ENCODE results near the gene C22orf23. TPM values are rescaled to one million over a fixed set of nuclear protein-coding genes. Genes with fewer than 3 reads are reported as not detected.

C22orf23 gene
- total RNA-seq, 1 experiment from 2014 or later: 0.36 TPM

DNA sequence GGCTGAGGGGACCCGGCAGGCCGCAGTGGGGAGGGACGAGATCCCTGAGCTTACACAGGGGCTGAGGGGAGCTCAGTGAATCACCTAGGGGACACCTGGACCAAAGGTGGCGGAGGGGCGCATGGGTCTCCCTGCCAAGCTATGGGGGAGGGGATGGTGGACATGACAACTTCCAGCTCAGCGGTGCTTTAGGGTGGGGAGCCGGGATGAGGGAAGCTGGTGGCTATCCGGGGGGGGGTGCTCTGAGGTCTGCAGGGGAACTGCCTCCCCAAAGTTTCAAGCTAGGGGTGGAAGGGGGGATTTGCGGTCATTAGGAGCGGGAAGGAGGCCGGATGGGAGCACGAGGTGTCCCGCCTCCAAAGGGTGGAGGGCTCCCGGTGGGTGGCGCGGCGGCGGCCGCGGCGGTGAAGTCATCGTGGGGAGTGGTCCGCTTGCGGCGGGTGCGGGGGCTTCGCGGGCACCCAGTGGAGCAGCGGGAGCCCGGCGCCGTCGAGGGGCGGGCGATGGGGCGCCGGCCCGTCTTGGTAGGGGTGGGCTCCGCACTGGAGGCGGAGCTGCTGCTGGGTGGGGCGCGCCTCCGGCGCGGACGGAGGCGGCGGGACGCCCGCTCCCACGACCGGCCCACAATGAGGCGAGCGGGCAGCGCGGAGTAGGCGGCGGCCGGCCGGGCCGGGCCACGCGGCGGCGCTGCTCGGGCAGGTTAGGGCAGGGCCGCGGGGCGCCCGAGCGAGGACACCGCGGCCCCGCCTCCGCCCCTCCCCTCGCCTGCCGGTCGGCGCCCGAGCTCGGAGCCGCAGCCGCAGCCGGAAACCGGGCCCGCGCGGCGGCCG, 47.7 kb downstream of the C22orf23 start, which contains the start of gene MICALL1:
Gene MICALL1 (plus strand): TSS at position 764 of the 830 bp plus-strand sequence. CDS start 126 bp downstream, outside the sequence.
- Histone ChIP-seq H3K27me3 (no peaks in the 10 kb centered on the region), H3K9me3 (no peaks in the 10 kb centered on the region), H3K36me3 (peaks cover 14% of the 10 kb centered on the region), H3K4me3 (peak within 1 kb of the TSS; percentile 71)
- DNase-seq: peak; percentile 89

- peak; percentile 98 for DNase-seq
- Histone ChIP-seq H3K27me3 (no peaks in the 10 kb centered on the region), H3K4me3 (peak overlapping the region; percentile 45), H3K36me3 (peaks cover 14% of the 10 kb centered on the region), H3K9me3 (no peaks in the 10 kb centered on the region)
Measured at GRCh38 chr22:37904572-37905533, 48.5 kb downstream of the C22orf23 start.

DNA sequence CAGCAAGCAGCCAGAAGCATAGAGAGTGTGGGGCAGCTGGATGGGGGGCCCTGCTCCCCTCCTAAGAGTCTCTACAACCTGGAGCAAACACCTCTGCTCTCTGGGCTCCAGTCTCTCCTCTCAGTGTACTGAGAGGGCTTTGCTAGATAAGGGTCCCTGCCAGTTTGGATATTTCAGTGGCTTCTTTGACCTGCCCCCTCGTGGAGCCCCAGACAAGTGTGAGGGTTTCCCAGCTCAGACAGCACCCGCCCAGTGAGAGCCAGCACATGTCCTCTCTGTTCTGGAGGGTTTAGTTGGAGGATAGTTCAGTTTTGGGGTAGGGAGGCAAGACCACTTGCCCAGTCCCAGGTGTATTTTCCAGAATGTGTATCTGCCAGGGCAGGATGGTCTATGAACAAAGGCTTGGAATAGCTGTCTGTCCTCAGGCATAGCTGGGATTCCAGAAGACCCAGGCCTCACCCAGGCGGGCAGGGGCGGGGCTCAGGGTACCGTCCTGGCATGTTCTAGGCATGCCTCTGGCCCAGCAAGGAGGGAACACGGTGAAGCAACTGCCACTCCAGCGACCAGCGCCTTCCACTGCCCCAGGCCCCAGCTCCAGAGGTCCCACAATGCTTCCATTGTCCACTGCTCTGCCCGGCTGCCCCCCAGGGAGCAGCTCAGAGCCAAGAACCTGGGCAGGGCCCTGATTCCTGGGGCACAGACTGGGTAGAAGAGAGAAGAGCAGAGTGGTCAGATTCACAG, 54.8 kb downstream of the C22orf23 start:
- H3K4me3 ChIP-seq: no peak overlapping the region
- DNase-seq: no peak
- no peaks in the 10 kb centered on the region for H3K9me3 ChIP-seq
- peaks cover 3% of the 10 kb centered on the region; the same call in 1 of the 2 replicates for H3K36me3 ChIP-seq
- H3K27me3 ChIP-seq: no peaks in the 10 kb centered on the region

DNA sequence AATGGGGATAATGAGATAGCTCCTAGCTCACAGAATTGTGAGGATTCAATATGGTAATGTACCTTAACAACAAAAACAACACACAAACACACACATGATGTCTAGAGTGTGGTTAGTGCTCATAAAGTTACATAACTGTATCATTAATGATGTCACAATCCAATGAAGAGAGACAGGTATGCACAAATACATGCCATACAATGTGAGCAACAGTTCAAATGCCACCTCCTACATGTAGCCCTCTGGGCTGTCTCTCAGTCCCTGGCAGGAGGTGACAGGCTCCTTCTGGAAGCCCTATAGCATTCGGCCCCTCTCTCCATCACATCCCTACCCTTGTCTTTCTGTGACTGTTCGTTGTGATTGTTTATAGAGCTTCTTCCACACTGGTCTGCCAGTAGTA, 55.6 kb downstream of the C22orf23 start:
- H3K27me3 ChIP-seq: no peaks in the 10 kb centered on the region
- H3K4me3 ChIP-seq: no peak overlapping the region
- no peak for DNase-seq
- H3K9me3 ChIP-seq: no peaks in the 10 kb centered on the region
- peaks cover 3% of the 10 kb centered on the region; the same call in 1 of the 2 replicates for H3K36me3 ChIP-seq

DNA sequence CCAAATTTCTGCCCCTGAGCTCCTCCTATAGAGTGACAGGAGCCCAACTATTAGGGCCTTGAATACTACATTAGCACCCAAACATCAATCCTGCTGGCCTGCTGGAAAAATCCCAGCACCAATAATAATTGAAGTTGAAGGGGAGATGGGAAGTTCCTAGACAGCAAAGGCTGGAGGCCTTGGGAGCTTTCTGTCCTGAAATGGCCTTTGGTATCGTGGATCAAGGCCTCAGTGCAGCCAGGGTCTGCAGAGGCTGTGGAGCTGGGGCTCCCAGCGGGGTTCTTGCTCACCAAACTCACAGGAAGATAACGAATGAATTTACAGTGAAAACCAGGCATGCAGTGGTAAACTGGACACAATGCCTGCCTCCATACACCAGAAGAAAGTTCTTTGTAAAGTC, 56.5 kb downstream of the C22orf23 start:
- Histone ChIP-seq H3K27me3 (no peaks in the 10 kb centered on the region), H3K36me3 (peaks cover 3% of the 10 kb centered on the region; the same call in 1 of the 2 replicates), H3K9me3 (no peaks in the 10 kb centered on the region), H3K4me3 (no peak overlapping the region)
- DNase-seq: no peak

DNA sequence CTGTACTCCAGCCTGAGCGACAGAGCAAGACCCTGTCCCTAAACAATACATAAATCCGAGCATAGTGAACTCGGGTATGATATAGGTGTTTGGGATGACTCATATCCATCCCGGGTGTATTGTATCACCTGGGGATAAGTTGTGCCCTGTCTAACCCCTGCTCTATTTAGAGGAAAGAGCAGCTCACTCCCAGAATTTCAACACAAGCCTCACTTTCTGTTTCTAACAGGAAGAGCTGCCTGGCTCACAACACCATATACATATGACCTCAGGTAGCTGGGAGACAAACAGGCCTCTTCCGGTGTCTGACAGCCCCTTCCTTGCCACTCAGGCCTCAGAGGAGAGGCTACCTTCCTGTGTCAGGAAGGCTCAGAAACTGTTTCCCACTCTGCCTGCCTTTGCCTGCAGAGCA, 57.2 kb downstream of the C22orf23 start:
- no peak for DNase-seq
- H3K9me3 ChIP-seq: no peaks in the 10 kb centered on the region
- peaks cover 3% of the 10 kb centered on the region; the same call in 1 of the 2 replicates for H3K36me3 ChIP-seq
- no peak overlapping the region for H3K4me3 ChIP-seq
- H3K27me3 ChIP-seq: no peaks in the 10 kb centered on the region

GRCh38 chr22:37894939-37895670, 58.3 kb downstream of the C22orf23 start:
- H3K36me3 ChIP-seq: peaks cover 8% of the 10 kb centered on the region
- no peaks in the 10 kb centered on the region for H3K27me3 ChIP-seq
- no peak overlapping the region for H3K4me3 ChIP-seq
- H3K9me3 ChIP-seq: no peaks in the 10 kb centered on the region
- DNase-seq: no peak

- H3K36me3 ChIP-seq: peaks cover 23% of the 10 kb centered on the region
- DNase-seq: no peak
- H3K9me3 ChIP-seq: no peaks in the 10 kb centered on the region
- no peaks in the 10 kb centered on the region for H3K27me3 ChIP-seq
- no peak overlapping the region for H3K4me3 ChIP-seq
Measured at GRCh38 chr22:37893583-37893983, 59.8 kb downstream of the C22orf23 start.

Other genes with a start within 250 kb of the C22orf23 start
- 23.6 and 39.4 TPM in 2 replicates for gene GCAT, start 145.7 kb downstream of the C22orf23 start, total RNA-seq (2014; rRNA removed; shearing (Covaris generic); ENCODE audit: low replicate concordance)
- not detected in 2 replicates for gene GALR3, start 130.2 kb downstream of the C22orf23 start, total RNA-seq (2014; rRNA removed; shearing (Covaris generic); ENCODE audit: low replicate concordance)
- 40.9 and 61.1 TPM in 2 replicates for gene ANKRD54, start 109.3 kb downstream of the C22orf23 start, total RNA-seq (2014; rRNA removed; shearing (Covaris generic); ENCODE audit: low replicate concordance)
- 303 and 347 TPM in 2 replicates for gene EIF3L, start 104.2 kb downstream of the C22orf23 start, total RNA-seq (2014; rRNA removed; shearing (Covaris generic); ENCODE audit: low replicate concordance)
- gene MICALL1, start 47.3 kb downstream of the C22orf23 start, total RNA-seq (2014; rRNA removed; shearing (Covaris generic); ENCODE audit: low replicate concordance): 13.8 and 25.3 TPM in 2 replicates
- gene POLR2F, start 98 bp upstream of the C22orf23 start, total RNA-seq (2014; rRNA removed; shearing (Covaris generic); ENCODE audit: low replicate concordance): 64.9 and 167 TPM in 2 replicates
- not detected in 2 replicates for gene SOX10, start 31.0 kb upstream of the C22orf23 start, total RNA-seq (2014; rRNA removed; shearing (Covaris generic); ENCODE audit: low replicate concordance)
- 7.3 and 21.7 TPM in 2 replicates for gene PICK1, start 103.8 kb upstream of the C22orf23 start, total RNA-seq (2014; rRNA removed; shearing (Covaris generic); ENCODE audit: low replicate concordance)
- not detected in 2 replicates for gene SLC16A8, start 130.6 kb upstream of the C22orf23 start, total RNA-seq (2014; rRNA removed; shearing (Covaris generic); ENCODE audit: low replicate concordance)
- 20.4 and 63.3 TPM in 2 replicates for gene BAIAP2L2, start 157.1 kb upstream of the C22orf23 start, total RNA-seq (2014; rRNA removed; shearing (Covaris generic); ENCODE audit: low replicate concordance)
- 2.7 and 3.1 TPM in 2 replicates for gene PLA2G6, start 228.2 kb upstream of the C22orf23 start, total RNA-seq (2014; rRNA removed; shearing (Covaris generic); ENCODE audit: low replicate concordance)
- 15.8 and 22.0 TPM in 2 replicates for gene MAFF, start 248.4 kb upstream of the C22orf23 start, total RNA-seq (2014; rRNA removed; shearing (Covaris generic); ENCODE audit: low replicate concordance)

All from MG63 (cell line).